Memory B cell (primary cell): ENCODE results near the gene RNF182.
"Not testable (repeated sequence)": the region's sequence is repeated elsewhere in the genome, so short reads cannot be mapped to it uniquely, and the experiment has no call there.

Experiments used
- ATAC-seq: fragments of 150-1000 bp; cut with Tn5 transposase; 2 replicates; pipeline ENCODE4 v1.10.0; 2021; ENCODE audit warnings: low read depth, mild to moderate bottlenecking, moderate library complexity
- DNase-seq, 2 donors: peaks; one replicate each; pipeline ENCODE4 v3.0.0; 2022; ENCODE audit warnings: low spot score in 2 of 2
- H3K27ac Mint-ChIP-seq: one replicate; pipeline ENCODE4 v1.8.0; 2022; ENCODE audit warnings: mild to moderate bottlenecking, moderate library complexity, mixed read lengths
- H3K27me3 Mint-ChIP-seq: one replicate; pipeline ENCODE4 v1.8.0; 2022; ENCODE audit warnings: mixed read lengths
- H3K36me3 Mint-ChIP-seq: one replicate; pipeline ENCODE4 v1.8.0; 2022; ENCODE audit warnings: mild to moderate bottlenecking, mixed read lengths
- H3K4me1 Mint-ChIP-seq: one replicate; pipeline ENCODE4 v1.8.0; 2022; ENCODE audit warnings: mixed read lengths
- H3K4me3 Mint-ChIP-seq: one replicate; pipeline ENCODE4 v1.8.0; 2022; ENCODE audit warnings: mild to moderate bottlenecking, moderate library complexity, mixed read lengths
- H3K9me3 Mint-ChIP-seq: one replicate; pipeline ENCODE4 v1.8.0; 2022; ENCODE audit warnings: mixed read lengths

RNF182 gene

GRCh38 chr6:13926378-13926777, 1.6 kb downstream of the RNF182 start:
- DNase-seq: no peak

DNA sequence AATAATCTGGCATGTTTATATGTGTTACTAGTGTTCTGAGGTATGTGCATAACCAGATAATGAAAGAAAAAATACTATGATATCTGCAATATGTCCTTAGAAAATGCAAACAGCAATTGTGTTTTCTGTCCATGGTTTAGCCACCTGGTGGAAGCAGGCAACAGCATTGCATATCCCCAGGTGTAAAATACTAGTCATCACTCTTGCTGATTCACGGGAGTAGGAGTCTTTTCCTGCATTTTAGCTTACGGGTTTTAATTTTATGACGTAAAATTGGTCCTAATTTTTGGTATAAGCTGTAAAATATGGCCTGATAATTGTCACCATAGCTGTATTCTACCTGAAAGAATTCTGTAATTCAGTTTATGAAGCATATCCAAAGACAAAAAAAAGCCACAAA, 2.5 kb downstream of the RNF182 start:
- no peak for ATAC-seq
- peaks cover 2% of the 10 kb centered on the region for H3K9me3 Mint-ChIP-seq

More at GRCh38 chr6:13926378-13926777, 1.6 kb downstream of the RNF182 start:
- Mint-ChIP-seq H3K27ac (no peak overlapping the region), H3K27me3 (peaks cover 37% of the 10 kb centered on the region), H3K9me3 (peaks cover 2% of the 10 kb centered on the region), H3K4me3 (no peak overlapping the region), H3K4me1 (peaks cover 13% of the 10 kb centered on the region), H3K36me3 (no peaks in the 10 kb centered on the region)
- ATAC-seq: no peak

DNA sequence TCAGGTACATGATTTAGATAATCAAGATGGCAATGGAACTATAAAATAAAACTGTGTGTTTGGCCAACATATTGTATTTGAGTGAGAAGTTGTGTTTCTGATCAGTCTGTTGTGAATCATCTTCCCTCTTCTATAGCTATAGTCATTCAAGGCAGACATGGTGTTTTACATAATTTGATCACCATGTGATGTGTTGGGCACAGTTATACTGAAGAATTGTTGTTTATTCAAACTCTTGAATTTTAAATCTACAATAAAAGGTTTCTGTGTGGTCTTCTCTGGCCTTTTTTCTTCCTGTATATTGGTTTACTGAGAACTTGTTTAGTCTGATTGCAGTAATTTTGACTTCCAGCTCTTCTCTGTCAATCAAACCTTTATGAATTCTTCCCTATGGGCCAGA, 4.4 kb downstream of the RNF182 start:
- peaks cover 38% of the 10 kb centered on the region for H3K27me3 Mint-ChIP-seq
- DNase-seq: no peak
- H3K9me3 Mint-ChIP-seq: peaks cover 2% of the 10 kb centered on the region
- H3K4me3 Mint-ChIP-seq: no peak overlapping the region
- peaks cover 10% of the 10 kb centered on the region for H3K4me1 Mint-ChIP-seq
- ATAC-seq: no peak
- no peak overlapping the region for H3K27ac Mint-ChIP-seq
- H3K36me3 Mint-ChIP-seq: no peaks in the 10 kb centered on the region

More for the DNA sequence above, 2.5 kb downstream of the RNF182 start:
- H3K4me3 Mint-ChIP-seq: no peak overlapping the region
- no peaks in the 10 kb centered on the region for H3K36me3 Mint-ChIP-seq
- H3K4me1 Mint-ChIP-seq: peaks cover 13% of the 10 kb centered on the region
- no peak for DNase-seq
- H3K27ac Mint-ChIP-seq: no peak overlapping the region
- H3K27me3 Mint-ChIP-seq: peaks cover 41% of the 10 kb centered on the region

DNA sequence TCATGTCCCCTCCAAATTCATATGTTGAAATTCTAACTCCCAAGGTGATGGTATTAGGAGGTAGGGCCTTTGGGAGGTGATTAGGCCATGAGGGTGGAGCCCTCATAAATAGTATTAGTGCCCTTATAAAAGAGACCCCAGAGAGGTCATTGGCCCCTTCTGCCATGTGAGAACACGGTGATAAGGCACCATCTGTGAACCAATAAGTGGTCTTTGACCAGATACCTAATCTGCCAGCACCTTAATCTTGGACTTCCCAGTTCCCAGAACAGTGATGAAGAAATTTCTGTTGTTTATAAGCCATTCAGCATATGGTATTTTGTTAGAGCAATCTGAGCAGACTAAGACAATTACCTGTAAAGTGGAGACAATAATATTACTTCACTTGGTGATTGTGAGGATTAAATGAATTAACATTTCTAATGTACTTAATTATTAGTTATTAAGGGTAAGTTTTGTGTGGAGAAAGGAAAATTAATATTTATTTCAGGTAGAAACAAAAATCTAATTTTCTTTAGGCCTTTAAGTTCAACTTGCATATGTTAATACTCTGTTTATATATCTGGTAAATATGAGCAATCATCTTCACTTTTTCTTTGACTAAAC, 7.1 kb downstream of the RNF182 start:
- no peak overlapping the region for H3K4me3 Mint-ChIP-seq
- peaks cover 29% of the 10 kb centered on the region for H3K27me3 Mint-ChIP-seq
- H3K9me3 Mint-ChIP-seq: no peaks in the 10 kb centered on the region
- no peak for ATAC-seq
- no peaks in the 10 kb centered on the region for H3K4me1 Mint-ChIP-seq
- no peaks in the 10 kb centered on the region for H3K36me3 Mint-ChIP-seq
- no peak for DNase-seq
- no peak overlapping the region for H3K27ac Mint-ChIP-seq

- H3K27ac Mint-ChIP-seq: no peak overlapping the region
- no peak overlapping the region for H3K4me3 Mint-ChIP-seq
- ATAC-seq (no peak), DNase-seq (no peak)
- H3K9me3 Mint-ChIP-seq: no peaks in the 10 kb centered on the region
- no peaks in the 10 kb centered on the region for H3K36me3 Mint-ChIP-seq
- H3K4me1 Mint-ChIP-seq: no peaks in the 10 kb centered on the region
- H3K27me3 Mint-ChIP-seq: peaks cover 26% of the 10 kb centered on the region
Measured at GRCh38 chr6:13932785-13933184, 8.0 kb downstream of the RNF182 start.

GRCh38 chr6:13934721-13935120, 10.0 kb downstream of the RNF182 start:
- peaks cover 15% of the 10 kb centered on the region for H3K27me3 Mint-ChIP-seq
- H3K27ac Mint-ChIP-seq: no peak overlapping the region
- H3K4me3 Mint-ChIP-seq: no peak overlapping the region
- H3K4me1 Mint-ChIP-seq: no peaks in the 10 kb centered on the region
- ATAC-seq: no peak
- no peaks in the 10 kb centered on the region for H3K9me3 Mint-ChIP-seq
- DNase-seq: no peak
- H3K36me3 Mint-ChIP-seq: no peaks in the 10 kb centered on the region

GRCh38 chr6:13935190-13935880, 10.6 kb downstream of the RNF182 start:
- H3K36me3 Mint-ChIP-seq: no peaks in the 10 kb centered on the region
- no peak overlapping the region for H3K27ac Mint-ChIP-seq
- H3K27me3 Mint-ChIP-seq: peaks cover 14% of the 10 kb centered on the region
- H3K9me3 Mint-ChIP-seq: no peaks in the 10 kb centered on the region
- no peaks in the 10 kb centered on the region for H3K4me1 Mint-ChIP-seq
- no peak overlapping the region for H3K4me3 Mint-ChIP-seq
- ATAC-seq (no peak), DNase-seq (no peak)

DNA sequence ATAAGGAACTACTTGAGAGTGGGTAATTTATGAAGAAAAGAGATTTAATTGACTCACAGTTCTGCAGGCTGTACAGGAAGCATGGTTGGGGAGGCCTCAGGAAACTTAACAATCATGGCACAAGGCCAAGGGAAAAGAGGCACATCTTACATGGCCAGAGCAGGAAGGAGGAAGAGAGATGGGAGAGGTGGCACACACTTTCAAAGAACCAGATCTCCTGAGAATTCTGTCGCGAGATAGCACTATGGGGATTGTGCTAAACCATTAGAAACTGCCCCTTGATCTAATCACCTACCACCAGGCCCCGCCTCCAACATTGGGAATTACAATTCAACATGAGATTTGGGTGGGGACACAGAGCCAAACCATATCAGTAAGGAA, 11.1 kb downstream of the RNF182 start:
- not testable (repeated sequence) for ATAC-seq, H3K9me3 Mint-ChIP-seq, H3K27ac Mint-ChIP-seq, H3K36me3 Mint-ChIP-seq, H3K4me3 Mint-ChIP-seq, DNase-seq, H3K4me1 Mint-ChIP-seq
- H3K27me3 Mint-ChIP-seq: peaks cover 11% of the 10 kb centered on the region

- DNase-seq (no peak), ATAC-seq (no peak)
- Mint-ChIP-seq H3K4me1 (no peaks in the 10 kb centered on the region), H3K27ac (no peak overlapping the region), H3K36me3 (peaks cover 5% of the 10 kb centered on the region), H3K4me3 (no peak overlapping the region), H3K27me3 (peaks cover 10% of the 10 kb centered on the region), H3K9me3 (peaks cover 9% of the 10 kb centered on the region)
Measured at GRCh38 chr6:13941902-13942301, 17.1 kb downstream of the RNF182 start.

- Mint-ChIP-seq H3K4me3 (no peak overlapping the region), H3K27me3 (peaks cover 10% of the 10 kb centered on the region), H3K4me1 (no peaks in the 10 kb centered on the region), H3K9me3 (peaks cover 10% of the 10 kb centered on the region), H3K36me3 (peaks cover 7% of the 10 kb centered on the region), H3K27ac (no peak overlapping the region)
- ATAC-seq: no peak
- DNase-seq: no peak
Measured at GRCh38 chr6:13943943-13944342, 19.2 kb downstream of the RNF182 start.

GRCh38 chr6:13946506-13946905, 21.8 kb downstream of the RNF182 start:
- Mint-ChIP-seq H3K4me3 (no peak overlapping the region), H3K9me3 (peaks cover 15% of the 10 kb centered on the region), H3K36me3 (peaks cover 11% of the 10 kb centered on the region), H3K27ac (no peak overlapping the region), H3K27me3 (peaks cover 12% of the 10 kb centered on the region), H3K4me1 (no peaks in the 10 kb centered on the region)
- no peak for DNase-seq
- ATAC-seq: no peak

DNA sequence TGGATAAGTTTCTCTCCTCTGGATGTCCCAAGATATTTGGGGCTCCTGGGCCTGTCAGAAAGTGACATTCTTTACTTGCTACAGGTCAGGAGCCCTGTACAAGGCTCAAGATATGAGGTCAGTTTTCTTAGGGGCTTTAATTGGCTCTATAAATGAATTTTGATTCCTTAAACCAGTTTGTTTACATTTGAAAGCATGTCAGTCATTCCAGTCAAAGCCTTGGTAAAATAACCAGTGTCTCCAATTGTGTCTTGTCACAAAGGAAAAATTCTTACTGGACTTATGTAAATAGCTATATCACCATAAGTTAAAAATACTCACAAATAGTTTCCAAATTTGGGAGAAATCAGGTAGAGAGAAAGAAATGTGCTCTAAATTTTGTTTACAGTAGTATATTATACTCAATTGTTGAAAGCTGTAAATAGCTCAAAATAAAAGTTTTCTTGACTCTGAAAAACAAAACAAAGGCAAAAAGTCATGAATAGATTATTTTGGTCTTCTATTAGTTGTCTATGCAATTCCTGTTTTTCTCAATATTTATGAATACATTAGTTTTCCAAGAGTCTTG, 22.9 kb downstream of the RNF182 start:
- peaks cover 7% of the 10 kb centered on the region for H3K36me3 Mint-ChIP-seq
- ATAC-seq (no peak), DNase-seq (no peak)
- peaks cover 10% of the 10 kb centered on the region for H3K27me3 Mint-ChIP-seq
- no peaks in the 10 kb centered on the region for H3K4me1 Mint-ChIP-seq
- H3K27ac Mint-ChIP-seq: no peak overlapping the region
- H3K4me3 Mint-ChIP-seq: no peak overlapping the region
- peaks cover 11% of the 10 kb centered on the region for H3K9me3 Mint-ChIP-seq

GRCh38 chr6:13952101-13952500, 27.3 kb downstream of the RNF182 start:
- Mint-ChIP-seq H3K4me1 (no peaks in the 10 kb centered on the region), H3K36me3 (peaks cover 4% of the 10 kb centered on the region), H3K4me3 (no peak overlapping the region), H3K9me3 (peaks cover 7% of the 10 kb centered on the region), H3K27ac (no peak overlapping the region), H3K27me3 (peaks cover 12% of the 10 kb centered on the region)
- no peak for DNase-seq
- ATAC-seq: no peak

- Mint-ChIP-seq H3K27ac (no peak overlapping the region), H3K4me3 (no peak overlapping the region), H3K4me1 (no peaks in the 10 kb centered on the region), H3K36me3 (peaks cover 4% of the 10 kb centered on the region), H3K9me3 (peaks cover 7% of the 10 kb centered on the region), H3K27me3 (peaks cover 12% of the 10 kb centered on the region)
- no peak for ATAC-seq
- DNase-seq: no peak
Measured at GRCh38 chr6:13953061-13953705, 28.4 kb downstream of the RNF182 start.
